GM15510 (cell line): ENCODE measurements around the gene IRF9.
A peak's percentile ranks its signal among the peaks of the same experiment; 100 is the strongest.

Experiments
- POLR2A ChIP-seq: IDR thresholded peaks from 3 replicates; pipeline ENCODE4 v1.6.1; 2011; ENCODE audit warnings: borderline replicate concordance; ENCODE audit not compliant: insufficient read length; ENCODE audit errors: extremely low read depth

IRF9 gene

GRCh38 chr14:24138396-24139271, 22.4 kb upstream of the IRF9 start:
- TF ChIP-seq POLR2A = no peak

GRCh38 chr14:24139272-24139934, 21.7 kb upstream of the IRF9 start:
- TF ChIP-seq POLR2A = no peak

GRCh38 chr14:24141097-24141880, 19.8 kb upstream of the IRF9 start, which contains the start of gene EMC9:
TSS of gene EMC9 (minus strand) at chr14:24141591. CDS start at chr14:24141304, 287 bp downstream.
- TF ChIP-seq POLR2A = peak; percentile 95

DNA sequence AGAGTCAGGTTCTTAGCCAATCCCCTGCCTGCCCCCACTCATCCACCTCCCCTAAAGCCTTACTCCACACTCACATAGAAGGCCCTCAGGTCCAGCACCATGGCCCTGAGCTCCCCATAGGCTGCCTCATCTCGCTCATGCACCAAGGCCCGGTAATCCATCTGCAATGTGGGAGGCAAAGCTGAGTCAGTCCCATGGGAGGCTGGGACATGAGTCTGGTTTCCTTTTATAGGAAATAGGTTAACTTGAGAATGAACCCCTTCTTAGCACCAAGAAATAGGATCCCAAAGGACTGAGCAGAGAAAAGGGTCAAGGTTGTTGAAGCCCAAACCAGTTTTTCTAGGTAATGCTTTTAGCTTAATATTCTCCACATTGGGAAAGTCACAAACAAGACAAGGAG, 17.6 kb upstream of the IRF9 start:
- TF ChIP-seq POLR2A = no peak

DNA sequence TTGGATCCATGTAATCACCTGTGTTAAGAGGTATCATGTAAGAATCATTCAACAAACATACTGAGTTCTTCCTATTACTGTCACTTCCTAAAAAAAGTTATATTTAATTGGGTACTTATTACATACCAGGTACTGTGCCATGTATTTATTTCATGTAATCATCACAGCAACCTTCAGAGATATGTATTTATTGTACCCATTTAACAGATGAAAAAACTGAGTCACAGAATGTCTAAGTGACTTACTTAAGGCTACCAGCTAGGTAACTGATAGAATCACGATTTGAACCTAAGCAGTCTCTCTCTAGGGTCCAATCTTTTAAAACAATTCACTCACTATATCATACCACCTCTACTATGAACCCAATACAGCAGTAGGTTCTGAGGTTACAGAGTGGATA, 16.6 kb upstream of the IRF9 start:
- no peak for TF ChIP-seq POLR2A

- TF ChIP-seq POLR2A = no peak
Observed at GRCh38 chr14:24145219-24145618, 15.8 kb upstream of the IRF9 start.

DNA sequence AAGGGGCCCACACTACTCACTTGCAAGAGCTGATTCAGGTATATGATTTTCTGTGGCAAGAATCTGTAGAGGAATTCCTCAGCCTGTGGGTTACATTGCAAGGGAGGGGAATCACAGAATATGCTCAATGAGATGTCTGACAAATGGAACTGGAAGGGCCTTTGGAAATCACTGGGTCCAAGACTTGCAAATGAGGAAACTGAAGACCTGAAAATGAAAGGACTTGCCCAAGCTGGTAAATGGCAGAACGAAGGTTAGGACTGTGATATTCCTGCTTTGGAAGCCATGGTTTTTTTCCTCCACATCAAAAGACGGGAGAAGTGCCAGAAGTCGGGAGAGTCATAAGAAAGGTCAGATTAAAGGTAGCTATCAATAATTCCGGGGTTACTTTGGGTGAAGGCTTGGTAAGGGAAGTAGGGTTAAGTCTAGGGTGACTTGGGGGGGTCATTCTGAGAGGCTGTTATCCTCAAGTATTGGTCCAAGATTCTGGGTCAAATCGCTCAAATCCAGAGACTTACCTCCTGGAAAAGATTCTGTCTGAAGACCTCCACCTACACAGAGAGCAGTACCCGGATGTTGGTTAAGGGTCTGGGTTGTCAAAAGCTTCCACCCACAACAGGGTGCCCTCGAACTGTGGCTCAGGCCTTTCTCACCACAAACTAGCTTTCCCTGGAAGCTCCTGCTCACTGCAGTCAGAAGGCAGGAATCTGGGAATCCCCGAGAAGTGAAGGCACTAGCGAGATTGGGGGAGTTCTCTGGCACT, 15.2 kb upstream of the IRF9 start:
- TF ChIP-seq POLR2A = no peak

- TF ChIP-seq POLR2A = peak; percentile 68
Observed at GRCh38 chr14:24146453-24146977, 14.6 kb upstream of the IRF9 start, which contains the start of gene PSME2. TSS of gene PSME2 (minus strand) at chr14:24146610. CDS start at chr14:24146581, 29 bp downstream.

- peak; percentile 67 for TF ChIP-seq POLR2A
Observed at GRCh38 chr14:24146978-24147760, 13.9 kb upstream of the IRF9 start, which contains the start of gene RNF31. TSS of gene RNF31 (plus strand) at chr14:24147498. CDS start at chr14:24147699, 201 bp downstream.

DNA sequence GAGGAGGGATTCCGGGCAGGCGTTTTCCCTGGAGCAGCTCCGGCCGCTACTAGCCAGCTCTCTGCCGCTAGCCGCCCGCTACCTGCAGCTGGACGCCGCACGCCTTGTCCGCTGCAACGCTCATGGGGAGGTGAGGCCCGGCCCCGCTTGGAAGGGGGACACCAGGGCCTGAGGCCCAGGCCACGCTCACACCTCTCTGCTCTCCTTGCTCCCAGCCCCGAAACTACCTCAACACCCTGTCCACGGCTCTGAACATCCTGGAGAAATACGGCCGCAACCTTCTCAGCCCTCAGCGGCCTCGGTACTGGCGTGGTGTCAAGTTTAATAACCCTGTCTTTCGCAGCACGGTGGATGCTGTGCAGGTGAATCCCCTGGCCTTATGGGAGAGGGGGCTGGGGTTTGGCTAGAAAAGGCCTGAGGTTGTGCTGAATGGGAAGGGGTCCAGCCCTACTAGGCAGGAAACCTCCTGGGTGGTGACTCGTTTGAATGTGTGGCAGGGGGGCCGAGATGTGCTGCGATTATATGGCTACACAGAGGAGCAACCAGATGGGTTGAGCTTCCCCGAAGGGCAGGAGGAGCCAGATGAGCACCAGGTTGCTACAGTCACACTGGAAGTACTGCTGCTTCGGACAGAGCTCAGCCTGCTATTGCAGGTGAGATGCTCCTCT, 13.2 kb upstream of the IRF9 start:
- TF ChIP-seq POLR2A = no peak

GRCh38 chr14:24149302-24149969, 11.6 kb upstream of the IRF9 start:
- TF ChIP-seq POLR2A = no peak

DNA sequence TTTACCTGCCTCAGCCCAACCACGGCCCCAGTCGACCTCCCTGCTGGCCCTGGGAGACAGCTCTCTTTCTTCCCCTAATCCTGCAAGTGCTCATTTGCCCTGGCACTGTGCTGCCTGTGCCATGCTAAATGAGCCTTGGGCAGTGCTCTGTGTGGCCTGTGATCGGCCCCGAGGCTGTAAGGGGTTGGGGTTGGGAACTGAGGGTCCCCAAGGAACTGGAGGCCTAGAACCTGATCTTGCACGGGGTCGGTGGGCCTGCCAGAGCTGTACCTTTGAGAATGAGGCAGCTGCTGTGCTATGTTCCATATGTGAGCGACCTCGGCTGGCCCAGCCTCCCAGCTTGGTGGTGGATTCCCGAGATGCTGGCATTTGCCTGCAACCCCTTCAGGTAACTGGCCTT, 11.0 kb upstream of the IRF9 start:
- TF ChIP-seq POLR2A = no peak
